Prostate gland (tissue), 2 donors: ENCODE measurements around the gene CCSER1.

Experiments used
- POLR2A ChIP-seq: fragments of 450-650 bp; IDR thresholded peaks from one replicate; pipeline ENCODE4 v1.6.1; 2016; ENCODE audit warnings: antibody characterized with exemption, mild to moderate bottlenecking
- POLR2AphosphoS5 ChIP-seq: sonication (generic); formaldehyde crosslinking; IDR thresholded peaks from one replicate; pipeline ENCODE4 v1.6.1; 2017; ENCODE audit warnings: antibody characterized with exemption
- TF ChIP-seq, protein P1 (sequence below), 4 experiments: fragments of 200-600 bp in 2 of 4; fragments of 450-650 bp in 2 of 4; sonication (generic) in 2 of 4; IDR thresholded peaks; 1 replicate in 3 of 4; 2 replicates in 1 of 4; pipeline ENCODE4 v1.5.1; 2016 to 2019; ENCODE audit warnings: antibody characterized with exemption in 4 of 4, mild to moderate bottlenecking in 2 of 4, moderate library complexity in 2 of 4

GRCh38 chr4:90528551-90528950, 401.4 kb downstream of the CCSER1 start:
- TF ChIP-seq, protein P1, sequence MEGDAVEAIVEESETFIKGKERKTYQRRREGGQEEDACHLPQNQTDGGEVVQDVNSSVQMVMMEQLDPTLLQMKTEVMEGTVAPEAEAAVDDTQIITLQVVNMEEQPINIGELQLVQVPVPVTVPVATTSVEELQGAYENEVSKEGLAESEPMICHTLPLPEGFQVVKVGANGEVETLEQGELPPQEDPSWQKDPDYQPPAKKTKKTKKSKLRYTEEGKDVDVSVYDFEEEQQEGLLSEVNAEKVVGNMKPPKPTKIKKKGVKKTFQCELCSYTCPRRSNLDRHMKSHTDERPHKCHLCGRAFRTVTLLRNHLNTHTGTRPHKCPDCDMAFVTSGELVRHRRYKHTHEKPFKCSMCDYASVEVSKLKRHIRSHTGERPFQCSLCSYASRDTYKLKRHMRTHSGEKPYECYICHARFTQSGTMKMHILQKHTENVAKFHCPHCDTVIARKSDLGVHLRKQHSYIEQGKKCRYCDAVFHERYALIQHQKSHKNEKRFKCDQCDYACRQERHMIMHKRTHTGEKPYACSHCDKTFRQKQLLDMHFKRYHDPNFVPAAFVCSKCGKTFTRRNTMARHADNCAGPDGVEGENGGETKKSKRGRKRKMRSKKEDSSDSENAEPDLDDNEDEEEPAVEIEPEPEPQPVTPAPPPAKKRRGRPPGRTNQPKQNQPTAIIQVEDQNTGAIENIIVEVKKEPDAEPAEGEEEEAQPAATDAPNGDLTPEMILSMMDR (IDR thresholded peaks at IDR 0.05), result no peak
- TF ChIP-seq POLR2AphosphoS5, result no peak
- TF ChIP-seq POLR2A, result no peak
